NCI-H2227 treated with DMSO at 0.1 percent for 48 hours (cell line): ENCODE data around the gene ADORA2B.
"Not testable (repeated sequence)": the region's sequence is repeated elsewhere in the genome, so short reads cannot be mapped to it uniquely, and the experiment has no call there.

Experiments used
- DNase-seq: peaks from one replicate; lab custom pipeline; 2025; lab: John Stamatoyannopoulos, UW

ADORA2B gene

DNA sequence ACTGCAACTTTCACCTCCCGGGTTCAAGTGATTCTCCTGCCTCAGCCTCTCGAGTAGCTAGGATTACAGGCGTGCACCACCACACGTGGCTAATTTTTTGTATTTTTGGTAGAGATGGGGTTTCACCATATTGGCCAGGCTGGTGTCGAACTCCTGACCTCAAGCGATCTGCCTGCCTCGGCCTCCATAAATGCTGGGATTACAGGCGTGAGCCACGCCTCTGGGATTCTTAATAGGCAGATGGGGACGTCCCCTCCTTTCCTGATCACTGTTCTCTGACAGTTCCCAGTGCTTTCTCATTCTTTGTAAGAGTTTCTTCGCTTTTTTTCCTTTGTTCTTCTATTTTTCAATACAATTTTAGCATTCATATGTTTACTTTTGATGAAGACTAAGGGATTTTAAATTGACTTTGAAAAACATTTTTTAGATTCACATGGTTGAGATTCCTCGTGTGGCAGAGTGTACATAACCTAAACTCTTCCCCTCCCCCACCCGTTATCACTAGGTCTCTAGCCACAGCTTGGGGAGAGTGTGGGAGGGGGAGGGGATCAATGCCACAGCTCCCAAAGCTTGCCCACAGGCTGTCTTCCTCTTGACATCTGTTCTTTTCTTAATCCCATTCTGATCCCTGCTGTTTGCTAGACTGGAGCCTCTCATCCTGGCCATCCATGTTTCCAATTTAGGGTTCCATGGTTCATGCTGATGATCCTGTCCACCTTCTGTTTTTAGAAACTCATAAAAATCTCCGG, 11.0 kb downstream of the ADORA2B start:
- no peak for DNase-seq

- DNase-seq: no peak
Observed at GRCh38 chr17:15957206-15957605, 12.3 kb downstream of the ADORA2B start.

DNA sequence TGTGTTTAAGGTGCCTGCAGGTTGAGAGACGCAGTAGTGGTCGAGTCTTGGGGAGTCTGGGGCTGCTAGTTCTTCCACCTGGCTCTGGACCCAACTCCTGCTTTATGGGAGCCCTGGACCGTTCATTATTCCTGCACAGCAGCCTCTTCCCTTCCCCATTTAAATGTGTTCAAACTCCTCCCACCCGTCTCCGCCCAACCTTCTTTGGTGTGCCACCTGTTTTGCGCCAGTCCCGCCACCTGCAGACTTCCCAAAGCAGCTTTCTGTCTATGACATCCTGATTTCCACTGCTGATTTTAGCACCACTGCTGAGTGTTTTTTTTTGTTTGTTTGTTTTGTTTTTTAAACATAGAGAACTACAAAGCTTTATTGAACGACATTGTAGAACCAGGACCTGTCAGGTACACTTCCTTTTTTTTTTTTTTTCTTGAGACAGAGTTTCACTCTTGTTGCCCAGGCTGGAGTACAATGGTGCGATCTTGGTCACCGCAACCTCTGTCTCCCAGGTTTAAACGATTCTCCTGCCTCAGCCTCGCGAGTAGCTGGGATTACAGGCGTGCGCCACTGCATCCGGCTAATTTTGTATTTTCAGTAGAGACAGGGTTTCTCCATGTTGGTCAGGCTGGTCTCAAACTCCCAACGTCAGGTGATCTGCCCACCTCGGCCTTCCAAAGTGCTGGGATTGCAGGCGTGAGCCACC, 12.8 kb downstream of the ADORA2B start:
- DNase-seq: no peak

- DNase-seq: no peak
Observed at GRCh38 chr17:15958484-15958854, 13.5 kb downstream of the ADORA2B start.

DNA sequence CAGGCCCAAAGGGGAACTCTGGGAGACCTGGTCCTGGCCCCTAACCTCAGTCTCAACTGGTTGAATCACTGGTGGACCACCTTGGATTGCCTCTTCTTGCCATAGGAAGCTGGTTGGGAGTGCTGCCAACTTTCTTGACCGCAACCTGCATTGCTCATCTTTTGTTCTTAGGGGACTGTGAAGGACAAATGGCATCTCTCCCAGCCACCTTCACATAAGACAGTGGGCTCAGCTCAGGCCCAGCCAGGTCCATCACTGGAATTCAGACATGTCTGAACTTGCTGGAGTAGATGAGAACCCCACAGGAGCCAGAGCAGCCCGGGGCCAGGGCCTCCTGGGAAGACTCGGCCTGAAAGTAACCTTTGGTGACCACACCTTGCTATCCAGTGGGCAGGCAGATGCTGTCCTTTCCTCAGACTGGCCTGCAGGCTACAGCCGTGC, 18.8 kb downstream of the ADORA2B start:
- DNase-seq: no peak

- DNase-seq: no peak
Observed at GRCh38 chr17:15965528-15965927, 20.6 kb downstream of the ADORA2B start.

GRCh38 chr17:15966183-15966878, 21.4 kb downstream of the ADORA2B start:
- DNase-seq: peak; percentile 8

- DNase-seq: no peak
Observed at GRCh38 chr17:15966879-15967248, 21.9 kb downstream of the ADORA2B start.

GRCh38 chr17:15967706-15968399, 22.9 kb downstream of the ADORA2B start:
- DNase-seq: no peak

GRCh38 chr17:15969463-15969862, 24.5 kb downstream of the ADORA2B start:
- DNase-seq: no peak

- no peak for DNase-seq
Observed at GRCh38 chr17:15970500-15970899, 25.6 kb downstream of the ADORA2B start.

- DNase-seq: no peak
Observed at GRCh38 chr17:15971098-15971678, 26.3 kb downstream of the ADORA2B start.

DNA sequence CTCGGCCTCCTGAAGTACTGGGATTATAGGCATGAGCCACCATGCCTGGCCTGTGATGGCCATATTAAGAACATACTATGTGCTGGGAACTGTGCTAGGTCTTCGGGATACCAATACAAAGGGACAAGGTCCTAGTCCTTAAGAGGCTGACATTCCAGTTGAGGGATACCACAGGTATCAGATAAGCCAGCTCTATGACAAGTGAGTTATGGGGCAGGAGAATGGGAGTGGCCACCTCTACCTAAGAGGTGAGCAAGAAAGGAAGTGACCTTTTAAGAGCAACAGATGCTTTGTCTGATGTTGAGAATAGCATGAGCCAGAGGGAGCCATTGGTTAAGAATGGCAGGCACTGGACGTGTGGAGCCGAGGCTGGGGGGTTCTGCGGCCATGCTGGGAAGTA, 27.0 kb downstream of the ADORA2B start:
- DNase-seq: no peak

DNA sequence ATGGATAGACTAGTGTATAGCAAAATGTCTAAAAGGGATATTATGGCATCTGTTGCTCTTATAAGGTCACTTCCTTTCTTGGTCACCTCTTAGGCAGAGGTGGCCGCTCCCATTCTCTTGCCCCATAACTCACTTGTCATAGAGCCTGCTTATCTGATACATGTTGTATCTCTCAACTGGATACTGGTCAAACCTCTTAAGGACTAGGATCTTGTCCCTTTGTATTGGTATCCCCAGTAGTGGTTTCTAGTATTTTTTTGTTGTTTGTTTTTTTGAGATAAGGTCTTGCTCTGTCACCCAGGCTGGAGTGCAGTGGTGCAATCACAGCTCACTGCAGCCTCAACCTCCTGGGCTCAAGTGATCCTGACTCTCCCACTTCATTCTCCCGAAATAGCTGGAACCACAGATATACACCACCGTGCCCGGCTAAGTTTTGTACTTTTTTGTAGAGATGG, 27.6 kb downstream of the ADORA2B start:
- DNase-seq: no peak

- DNase-seq: no peak
Observed at GRCh38 chr17:15973016-15973415, 28.1 kb downstream of the ADORA2B start.

DNA sequence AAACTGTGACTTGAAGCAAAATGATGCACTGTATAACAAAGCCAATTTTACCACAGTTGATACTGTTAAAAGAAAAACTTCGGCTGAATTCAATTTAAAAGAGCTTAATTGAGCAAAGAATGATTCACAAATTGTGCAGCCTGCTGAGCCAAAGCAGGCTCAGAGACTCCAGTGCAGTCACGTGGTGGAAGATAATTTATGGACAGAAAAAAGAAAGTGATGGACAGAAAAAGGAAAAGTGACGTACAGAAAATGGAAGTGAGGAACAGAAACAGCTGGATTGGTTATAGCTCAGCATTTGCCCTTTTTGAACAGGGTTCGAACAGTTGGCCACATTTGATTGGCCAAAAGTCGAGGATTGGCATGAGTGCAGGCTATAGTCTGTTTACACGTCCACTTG, 28.9 kb downstream of the ADORA2B start:
- DNase-seq: no peak

- DNase-seq: no peak
Observed at GRCh38 chr17:15977894-15978293, 33.0 kb downstream of the ADORA2B start.

DNA sequence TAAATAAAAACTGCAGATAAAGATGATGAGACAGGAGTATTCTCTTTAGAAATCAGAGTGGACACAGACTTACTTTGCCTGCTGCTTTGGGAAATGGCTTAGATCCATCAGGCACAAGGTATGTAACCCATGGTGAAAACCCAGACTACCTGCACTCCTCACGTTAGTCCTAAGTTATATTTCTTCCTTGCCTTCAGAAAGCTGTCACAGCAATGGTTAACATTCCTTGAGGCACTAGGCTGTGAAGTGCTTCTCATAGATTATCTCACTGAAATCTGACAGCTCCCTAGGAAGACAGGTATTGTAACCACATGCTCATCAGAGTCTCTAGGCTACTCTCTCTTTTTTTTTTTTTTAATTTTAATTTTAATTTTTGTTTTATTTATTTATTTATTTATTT, 33.7 kb downstream of the ADORA2B start:
- no peak for DNase-seq

DNA sequence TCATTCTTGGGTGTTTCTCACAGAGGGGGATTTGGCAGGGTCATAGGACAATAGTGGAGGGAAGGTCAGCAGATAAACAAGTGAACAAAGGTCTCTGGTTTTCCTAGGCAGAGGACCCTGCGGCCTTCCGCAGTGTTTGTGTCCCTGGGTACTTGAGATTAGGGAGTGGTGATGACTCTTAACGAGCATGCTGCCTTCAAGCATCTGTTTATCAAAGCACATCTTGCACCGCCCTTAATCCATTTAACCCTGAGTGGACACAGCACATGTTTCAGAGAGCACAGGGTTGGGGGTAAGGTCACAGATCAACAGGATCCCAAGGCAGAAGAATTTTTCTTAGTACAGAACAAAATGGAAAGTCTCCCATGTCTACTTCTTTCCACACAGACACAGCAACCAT, 34.1 kb downstream of the ADORA2B start:
- not testable (repeated sequence) for DNase-seq

GRCh38 chr17:15981208-15981607, 36.3 kb downstream of the ADORA2B start:
- DNase-seq: no peak

DNA sequence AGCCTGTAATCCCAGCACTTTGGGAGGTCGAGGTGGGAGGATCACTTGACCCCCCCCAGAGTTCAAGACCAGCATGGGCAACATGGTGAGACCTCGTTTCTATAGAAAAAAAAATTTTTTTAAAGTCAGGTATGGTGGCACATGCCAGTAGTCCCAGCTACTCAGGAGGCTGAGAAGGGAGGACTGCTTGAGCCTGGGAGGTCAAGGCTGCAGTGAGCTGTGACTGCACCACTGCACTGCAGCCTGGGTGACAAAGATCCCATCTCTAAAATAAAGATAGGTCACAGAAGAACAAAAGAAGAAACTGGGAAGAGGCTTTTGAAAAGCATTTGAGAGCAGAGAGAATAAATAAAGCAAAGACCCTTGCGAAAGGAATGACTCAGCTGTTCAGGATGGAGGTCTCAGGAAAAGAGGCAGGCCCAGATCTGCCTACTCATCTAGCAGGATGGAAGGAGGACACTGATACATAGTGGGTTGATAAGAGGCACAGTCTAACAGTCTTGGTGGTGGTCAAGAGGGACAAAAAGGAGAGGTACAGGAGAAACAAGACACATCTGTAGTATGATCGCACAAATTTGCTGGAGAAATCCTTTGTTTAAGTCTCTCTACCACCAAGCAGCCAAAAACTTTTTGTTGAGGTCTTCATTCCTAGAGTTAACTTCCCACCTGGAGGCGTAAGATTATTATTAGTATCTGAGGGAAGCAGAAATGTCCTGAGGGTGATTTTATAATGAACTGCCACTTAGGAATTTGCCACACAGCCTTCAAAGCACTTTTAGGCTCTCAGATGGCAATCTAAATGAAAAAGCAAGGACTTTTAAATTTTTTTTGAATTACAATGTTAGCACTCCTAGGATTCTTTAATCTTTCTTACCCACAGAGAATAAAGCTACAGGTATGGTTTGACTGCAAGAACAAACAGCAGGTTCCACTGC, 37.0 kb downstream of the ADORA2B start:
- no peak for DNase-seq
